Spleen (tissue), 11 donors: ENCODE measurements around the gene DENND1A. TPM values are rescaled to one million over a fixed set of nuclear protein-coding genes. Genes with fewer than 3 reads are reported as not detected.

Source experiments
- DNase-seq: peaks from one replicate; pipeline ENCODE4 v3.0.0-alpha.2; 2020
- H3K27ac ChIP-seq, 8 donors: fragments of 200-600 bp; sonication (generic) in 7 of 8; 1 replicate in 4 of 8; 2 replicates in 4 of 8; pipeline versions ENCODE4 v1.5.0 to v1.8.0; 2016 to 2021; ENCODE audit warnings: inconsistent platforms in 4 of 8, mild to moderate bottlenecking in 4 of 8, moderate library complexity in 1 of 8
- H3K27me3 ChIP-seq, 7 donors: fragments of 200-600 bp; sonication (generic) in 6 of 7; replicated peaks in 1 of 7; 1 replicate in 4 of 7; 2 replicates in 3 of 7; pipeline versions ENCODE4 v1.5.0 to v1.8.0; 2016 to 2021; ENCODE audit warnings: inconsistent platforms in 3 of 7, mild to moderate bottlenecking in 1 of 7
- H3K36me3 ChIP-seq, 6 donors: fragments of 200-600 bp; sonication (generic) in 5 of 6; 1 replicate in 4 of 6; 2 replicates in 2 of 6; pipeline versions ENCODE4 v1.5.0 to v1.8.0; 2016 to 2021; ENCODE audit warnings: inconsistent platforms in 2 of 6
- H3K4me1 ChIP-seq, 6 donors: fragments of 200-600 bp; sonication (generic) in 5 of 6; 1 replicate in 3 of 6; 2 replicates in 3 of 6; pipeline versions ENCODE4 v1.5.0 to v1.8.0; 2016 to 2021; ENCODE audit warnings: inconsistent platforms in 3 of 6
- H3K4me3 ChIP-seq, 8 donors: fragments of 200-600 bp; sonication (generic) in 7 of 8; 1 replicate in 4 of 8; 2 replicates in 4 of 8; pipeline versions ENCODE4 v1.5.0 to v1.8.0; 2016 to 2021; ENCODE audit warnings: inconsistent platforms in 4 of 8, mild to moderate bottlenecking in 4 of 8, moderate library complexity in 2 of 8
- H3K9me3 ChIP-seq, 8 donors: fragments of 200-600 bp; sonication (generic) in 7 of 8; 1 replicate in 4 of 8; 2 replicates in 4 of 8; pipeline versions ENCODE4 v1.5.0 to v1.8.0; 2016 to 2021; ENCODE audit warnings: inconsistent platforms in 4 of 8
- CTCF ChIP-seq, 11 experiments: fragments of 200-600 bp in 7 of 11; fragments of 450-650 bp in 4 of 11; sonication (generic) in 4 of 11; IDR thresholded peaks in 8 of 11; conservative IDR thresholded peaks in 3 of 11; 1 replicate in 7 of 11; 2 replicates in 4 of 11; pipeline versions ENCODE4 v1.4.0 to v1.8.0; 2016 to 2021; ENCODE audit warnings: antibody characterized with exemption in 11 of 11, inconsistent platforms in 4 of 11, mild to moderate bottlenecking in 1 of 11
- POLR2A ChIP-seq, 3 donors: fragments of 450-650 bp; IDR thresholded peaks; one replicate each; pipeline ENCODE4 v1.5.1; 2017; ENCODE audit warnings: antibody characterized with exemption in 3 of 3, mild to moderate bottlenecking in 1 of 3
- POLR2AphosphoS5 ChIP-seq, 3 donors: sonication (generic); formaldehyde crosslinking; IDR thresholded peaks; one replicate each; pipeline ENCODE4 v1.5.1; 2017; ENCODE audit warnings: antibody characterized with exemption in 3 of 3
- WGBS, 5 donors: extraction: QIAGEN DNeasy Blood & Tissue Kit in 3 of 5; methylation state at CpG; one replicate each; pipeline versions ENCODE4 v1.1.5 to v1.1.7; 2013 to 2018; 5-methylcytosine and 5-hydroxymethylcytosine counted together
- intact Hi-C: fragments of 100-400 bp; cut with DNase I; formaldehyde crosslinking; loops from one replicate; pipeline ENCODE4 v1.15.0; 2023; ENCODE audit warnings: low total_unique reads
- polyA plus RNA-seq, 3 donors: library from polyadenylated mRNA; stranded (reverse); fragments of 200-250 nt; gene quantifications; one replicate each; pipeline ENCODE4 v1.2.1, GENCODE V29; 2013
- total RNA-seq, 7 donors: library from RNA; depleted of rRNA in 3 of 7; stranded (reverse); fragments of >200 nt in 3 of 7; fragmentation: NEBNext Ultra II Directional in 4 of 7; extraction: Animal tissue kit (Norgen Biotek cat#: 25700) in 4 of 7; gene quantifications; one replicate each; pipeline versions ENCODE4 v1.1.0 to v1.2.1, GENCODE V29; 2016 to 2021
- donor health status: healthy with polysubstance abuse.
- donor health status: DM: no; HTN: no; CAD: no; lungs with moderate emphysema.
- donor health status: DM: no; HTN: no; CAD: no.
- donor health status: Bipolar disorder and iron deficiency.
- donor health status: healthy.
- donor health status: DM: no; HTN: no; CAD: no.
- donor health status: DM: yes; HTN: yes; CAD: no.

Gene DENND1A
- total and polyA plus RNA-seq, 10 donors: 5.4 to 59.3 (median 48.8) TPM

- peaks cover 0 to 42% (median 0%) of the 10 kb centered on the region in 7 donors for H3K27me3 ChIP-seq
- H3K27ac ChIP-seq: no peak overlapping the region
- TF ChIP-seq POLR2A (IDR thresholded peaks at IDR 0.05): no peak
- TF ChIP-seq CTCF (IDR thresholded peaks at IDR 0.05 in 8 of 11, conservative IDR thresholded peaks at IDR 0.05 in 3 of 11): peak; percentile 58 to 86 (median 78)
- DNase-seq: peak; percentile 86
- H3K4me1 ChIP-seq: peaks cover 4 to 35% (median 14%) of the 10 kb centered on the region in 6 donors
- intact Hi-C loops: loop anchor here (2.0 kb wide), 1 partner anchor 273 kb away; no protein-coding TSS in a partner anchor
- WGBS, 5 donors: 19 to 27% (median 23%) methylated on average over 14 to 20 of the region's 20 CpGs
- H3K4me3 ChIP-seq: no peak overlapping the region
- H3K36me3 ChIP-seq: no peaks in the 10 kb centered on the region
- H3K9me3 ChIP-seq: no peaks in the 10 kb centered on the region
Observed at GRCh38 chr9:123353984-123354591, 575.8 kb downstream of the DENND1A start.

GRCh38 chr9:123353041-123353440, 576.9 kb downstream of the DENND1A start:
- Histone ChIP-seq H3K4me3 (no peak overlapping the region), H3K4me1 (peaks cover 4 to 33% (median 12%) of the 10 kb centered on the region in 6 donors), H3K36me3 (no peaks in the 10 kb centered on the region), H3K27ac (no peak overlapping the region), H3K27me3 (peaks cover 0 to 49% (median 0%) of the 10 kb centered on the region in 7 donors), H3K9me3 (no peaks in the 10 kb centered on the region)
- DNase-seq: no peak
- 74 to 82% (median 76%) methylated on average over 4 of the region's 4 CpGs for WGBS, 5 donors
- intact Hi-C loops: loop anchor here (2.0 kb wide), 1 partner anchor 272 kb away; no protein-coding TSS in a partner anchor
- TF ChIP-seq CTCF (IDR thresholded peaks at IDR 0.05 in 8 of 11, conservative IDR thresholded peaks at IDR 0.05 in 3 of 11) (no peak), POLR2A (IDR thresholded peaks at IDR 0.05) (no peak), POLR2AphosphoS5 (IDR thresholded peaks at IDR 0.05) (no peak)

- Histone ChIP-seq H3K4me1 (peaks cover 4 to 40% (median 13%) of the 10 kb centered on the region in 6 donors), H3K9me3 (no peaks in the 10 kb centered on the region), H3K36me3 (no peaks in the 10 kb centered on the region), H3K4me3 (no peak overlapping the region), H3K27me3 (peaks cover 0 to 43% (median 0%) of the 10 kb centered on the region in 7 donors), H3K27ac (no peak overlapping the region)
- 65 to 84% (median 71%) methylated on average over 7 to 8 of the region's 8 CpGs for WGBS, 5 donors
- no peak for TF ChIP-seq POLR2AphosphoS5 (IDR thresholded peaks at IDR 0.05)
- intact Hi-C loops: no loop called here
- DNase-seq: no peak
Observed at GRCh38 chr9:123350590-123351310, 579.2 kb downstream of the DENND1A start.

GRCh38 chr9:123349691-123350480, 580.0 kb downstream of the DENND1A start:
- no peaks in the 10 kb centered on the region for H3K36me3 ChIP-seq
- DNase-seq: no peak
- peak; percentile 76 to 96 (median 91) for TF ChIP-seq CTCF (IDR thresholded peaks at IDR 0.05 in 8 of 11, conservative IDR thresholded peaks at IDR 0.05 in 3 of 11)
- TF ChIP-seq POLR2A (IDR thresholded peaks at IDR 0.05): no peak
- no peak for TF ChIP-seq POLR2AphosphoS5 (IDR thresholded peaks at IDR 0.05)
- peaks cover 0 to 39% (median 0%) of the 10 kb centered on the region in 7 donors for H3K27me3 ChIP-seq
- H3K9me3 ChIP-seq: no peaks in the 10 kb centered on the region
- no peak overlapping the region for H3K4me3 ChIP-seq
- no peak overlapping the region for H3K27ac ChIP-seq
- intact Hi-C loops: loop anchor here (10.0 kb wide), 1 partner anchor 245 kb away; no protein-coding TSS in a partner anchor
- WGBS, 5 donors: 27 to 31% (median 31%) methylated on average over 16 of the region's 16 CpGs
- H3K4me1 ChIP-seq: peaks cover 0 to 44% (median 16%) of the 10 kb centered on the region in 6 donors
